IPS-18c (cell line): Measurements from ENCODE around the gene TSPAN18.

Source experiments
- H3K4me3 ChIP-seq: 2 replicates; pipeline ENCODE4 v1.7.0; 2013; ENCODE audit warnings: low read depth, mild to moderate bottlenecking, low read length, moderate library complexity; ENCODE audit not compliant: insufficient read depth
- H3K9me3 ChIP-seq: one replicate; pipeline ENCODE4 v1.6.1; 2013; ENCODE audit warnings: mild to moderate bottlenecking, low read length, moderate library complexity; ENCODE audit not compliant: control insufficient read depth, insufficient read depth

TSPAN18 gene

GRCh38 chr11:44854086-44854485, 127.3 kb downstream of the TSPAN18 start:
- H3K9me3 ChIP-seq: peaks cover 2% of the 10 kb centered on the region
- no peak overlapping the region for H3K4me3 ChIP-seq

GRCh38 chr11:44854741-44855492, 128.2 kb downstream of the TSPAN18 start:
- H3K4me3 ChIP-seq: no peak overlapping the region

GRCh38 chr11:44855493-44855849, 128.7 kb downstream of the TSPAN18 start:
- Histone ChIP-seq H3K9me3 (peaks cover 2% of the 10 kb centered on the region), H3K4me3 (no peak overlapping the region)

More at GRCh38 chr11:44854741-44855492, 128.2 kb downstream of the TSPAN18 start:
- peaks cover 2% of the 10 kb centered on the region for H3K9me3 ChIP-seq

- H3K9me3 ChIP-seq: no peaks in the 10 kb centered on the region
Measured at GRCh38 chr11:44857490-44858090, 130.8 kb downstream of the TSPAN18 start.

GRCh38 chr11:44858796-44859527, 132.2 kb downstream of the TSPAN18 start:
- Histone ChIP-seq H3K9me3 (no peaks in the 10 kb centered on the region), H3K4me3 (no peak overlapping the region)

More at GRCh38 chr11:44857490-44858090, 130.8 kb downstream of the TSPAN18 start:
- H3K4me3 ChIP-seq: no peak overlapping the region

GRCh38 chr11:44859528-44859925, 132.8 kb downstream of the TSPAN18 start:
- Histone ChIP-seq H3K4me3 (no peak overlapping the region), H3K9me3 (no peaks in the 10 kb centered on the region)

GRCh38 chr11:44860346-44860745, 133.6 kb downstream of the TSPAN18 start:
- no peak overlapping the region for H3K4me3 ChIP-seq
- no peaks in the 10 kb centered on the region for H3K9me3 ChIP-seq

GRCh38 chr11:44861849-44862557, 135.2 kb downstream of the TSPAN18 start:
- H3K9me3 ChIP-seq: no peaks in the 10 kb centered on the region
- no peak overlapping the region for H3K4me3 ChIP-seq

GRCh38 chr11:44862558-44863101, 135.9 kb downstream of the TSPAN18 start:
- no peaks in the 10 kb centered on the region for H3K9me3 ChIP-seq
- H3K4me3 ChIP-seq: no peak overlapping the region

GRCh38 chr11:44863231-44863630, 136.5 kb downstream of the TSPAN18 start:
- no peak overlapping the region for H3K4me3 ChIP-seq
- no peaks in the 10 kb centered on the region for H3K9me3 ChIP-seq

- Histone ChIP-seq H3K9me3 (no peaks in the 10 kb centered on the region), H3K4me3 (no peak overlapping the region)
Measured at GRCh38 chr11:44865866-44866272, 139.1 kb downstream of the TSPAN18 start.

GRCh38 chr11:44866286-44866685, 139.5 kb downstream of the TSPAN18 start:
- Histone ChIP-seq H3K4me3 (no peak overlapping the region), H3K9me3 (no peaks in the 10 kb centered on the region)

GRCh38 chr11:44868021-44868420, 141.3 kb downstream of the TSPAN18 start:
- Histone ChIP-seq H3K4me3 (no peak overlapping the region), H3K9me3 (no peaks in the 10 kb centered on the region)

- H3K4me3 ChIP-seq: no peak overlapping the region
- no peaks in the 10 kb centered on the region for H3K9me3 ChIP-seq
Measured at GRCh38 chr11:44868455-44869421, 142.0 kb downstream of the TSPAN18 start.

GRCh38 chr11:44870181-44870580, 143.4 kb downstream of the TSPAN18 start:
- H3K9me3 ChIP-seq: no peaks in the 10 kb centered on the region

GRCh38 chr11:44870615-44871176, 143.9 kb downstream of the TSPAN18 start:
- Histone ChIP-seq H3K4me3 (no peak overlapping the region), H3K9me3 (no peaks in the 10 kb centered on the region)

More at GRCh38 chr11:44870181-44870580, 143.4 kb downstream of the TSPAN18 start:
- H3K4me3 ChIP-seq: no peak overlapping the region
